Endodermal cell (in vitro differentiated cells): ENCODE results near the gene UBE2D3. TPM values are rescaled to one million over a fixed set of nuclear protein-coding genes. Genes with fewer than 3 reads are reported as not detected.

Experiments
- DNase-seq: peaks from one replicate; pipeline ENCODE4 v3.0.0-alpha.2; 2017
- H3K27ac ChIP-seq: 2 replicates; pipeline ENCODE4 v1.5.1; 2013; ENCODE audit warnings: mild to moderate bottlenecking, low read depth, low read length, moderate library complexity
- H3K27me3 ChIP-seq: 2 replicates; pipeline ENCODE4 v1.6.1; 2013; ENCODE audit warnings: mild to moderate bottlenecking, low read length, moderate library complexity; ENCODE audit not compliant: insufficient read depth, control insufficient read depth, poor library complexity, severe bottlenecking
- H3K36me3 ChIP-seq: 2 replicates; pipeline ENCODE4 v1.7.0; 2013; ENCODE audit warnings: mild to moderate bottlenecking, low read length, moderate library complexity; ENCODE audit not compliant: control insufficient read depth, insufficient read depth
- H3K4me1 ChIP-seq: one replicate; pipeline ENCODE4 v1.7.0; 2013; ENCODE audit warnings: low read length; ENCODE audit not compliant: control insufficient read depth, insufficient read depth
- H3K4me3 ChIP-seq: 2 replicates; pipeline ENCODE4 v1.5.1; 2013; ENCODE audit warnings: mild to moderate bottlenecking, low read length, moderate library complexity
- H3K9ac ChIP-seq: 2 replicates; pipeline ENCODE4 v1.6.1; 2013; ENCODE audit warnings: mild to moderate bottlenecking, low read length, moderate library complexity; ENCODE audit not compliant: poor library complexity, severe bottlenecking; ENCODE audit errors: extremely low read depth
- H3K9me3 ChIP-seq: 2 replicates; pipeline ENCODE4 v1.6.1; 2013; ENCODE audit warnings: mild to moderate bottlenecking, low read length, moderate library complexity; ENCODE audit not compliant: control insufficient read depth
- H3K27ac Mint-ChIP-seq: 2 replicates; pipeline ENCODE4 v1.8.0; 2020; ENCODE audit warnings: mixed read lengths
- H3K27me3 Mint-ChIP-seq: 2 replicates; pipeline ENCODE4 v1.8.0; 2021; ENCODE audit warnings: mild to moderate bottlenecking, mixed read lengths; ENCODE audit not compliant: insufficient read depth
- H3K36me3 Mint-ChIP-seq: 2 replicates; pipeline ENCODE4 v1.8.0; 2020; ENCODE audit warnings: low read depth, mixed read lengths
- H3K4me1 Mint-ChIP-seq: 2 replicates; pipeline ENCODE4 v1.8.0; 2020; ENCODE audit warnings: mixed read lengths
- H3K4me3 Mint-ChIP-seq: 2 replicates; pipeline ENCODE4 v1.8.0; 2020; ENCODE audit warnings: mild to moderate bottlenecking, moderate library complexity, mixed read lengths
- H3K9me3 Mint-ChIP-seq: 2 replicates; pipeline ENCODE4 v1.8.0; 2020; ENCODE audit warnings: mild to moderate bottlenecking, mixed read lengths
- CTCF ChIP-seq: fragments of 200-600 bp; sonication (generic); conservative IDR thresholded peaks from 2 replicates; pipeline ENCODE4 v1.5.0; 2021; ENCODE audit warnings: antibody characterized with exemption, mild to moderate bottlenecking
- WGBS, 2 experiments: methylation state at CpG; one replicate each; pipeline versions ENCODE4 v1.1.5 to v1.1.7; 2013; ENCODE audit warnings: missing lambda C conversion rate in 2 of 2, mixed read lengths in 1 of 2; ENCODE audit not compliant: insufficient coverage in 1 of 2, insufficient read length in 1 of 2; 5-methylcytosine and 5-hydroxymethylcytosine counted together
- total RNA-seq, 2 donors: library from RNA; stranded (reverse); fragmentation: NEBNext Ultra II Directional in 1 of 2; extraction: Animal tissue kit (Norgen Biotek cat#: 25700) in 1 of 2; gene quantifications; 2 replicates in 1 of 2; 3 replicates in 1 of 2; pipeline ENCODE4 v1.2.1, GENCODE V29; 2021

The UBE2D3 gene
- total RNA-seq, 2 donors from 2014 or later = 283 to 310 TPM

- no peaks in the 10 kb centered on the region for H3K27me3 Mint-ChIP-seq
- H3K27ac Mint-ChIP-seq = no peak overlapping the region
- no peaks in the 10 kb centered on the region for H3K9me3 Mint-ChIP-seq
- H3K9ac ChIP-seq = no peak overlapping the region
- H3K4me1 ChIP-seq = no peaks in the 10 kb centered on the region
- no peaks in the 10 kb centered on the region for H3K36me3 ChIP-seq
- no peak for TF ChIP-seq CTCF
- H3K36me3 Mint-ChIP-seq = no peaks in the 10 kb centered on the region
- H3K27me3 ChIP-seq = no peaks in the 10 kb centered on the region
- H3K4me3 ChIP-seq = peak overlapping the region; percentile 92
- no peak overlapping the region for H3K27ac ChIP-seq
- H3K9me3 ChIP-seq = no peaks in the 10 kb centered on the region
- peaks cover 19% of the 10 kb centered on the region for H3K4me1 Mint-ChIP-seq
- WGBS, 2 experiments = 91 to 94% methylated on average over 14 of the region's 14 CpGs
- DNase-seq = peak; percentile 27
- H3K4me3 Mint-ChIP-seq = peak overlapping the region; percentile 83
Measured at GRCh38 chr4:102761906-102762305, 65.4 kb downstream of the UBE2D3 start.

GRCh38 chr4:102761296-102761701, 66.1 kb downstream of the UBE2D3 start:
- H3K27ac ChIP-seq = no peak overlapping the region
- 0 to 9% methylated on average over 2 to 15 of the region's 15 CpGs for WGBS, 2 experiments
- H3K9ac ChIP-seq = peak overlapping the region; percentile 67
- no peak for DNase-seq
- Mint-ChIP-seq H3K27ac (peak overlapping the region; percentile 94), H3K36me3 (no peaks in the 10 kb centered on the region), H3K4me1 (peaks cover 19% of the 10 kb centered on the region), H3K4me3 (peak overlapping the region; percentile 83), H3K27me3 (no peaks in the 10 kb centered on the region), H3K9me3 (no peaks in the 10 kb centered on the region)
- no peak for TF ChIP-seq CTCF
- no peaks in the 10 kb centered on the region for H3K27me3 ChIP-seq
- H3K4me1 ChIP-seq = no peaks in the 10 kb centered on the region
- H3K9me3 ChIP-seq = no peaks in the 10 kb centered on the region
- no peaks in the 10 kb centered on the region for H3K36me3 ChIP-seq
- H3K4me3 ChIP-seq = peak overlapping the region; percentile 92

GRCh38 chr4:102760645-102761295, 66.6 kb downstream of the UBE2D3 start, which contains the start of gene MANBA:
Gene MANBA (minus strand): TSS chr4:102760968. CDS start chr4:102760894, 74 bp downstream.
- Mint-ChIP-seq H3K27me3 (no peaks in the 10 kb centered on the region), H3K9me3 (no peaks in the 10 kb centered on the region), H3K4me3 (peak within 1 kb of the TSS; percentile 83), H3K27ac (peak within 1 kb of the TSS; percentile 96), H3K36me3 (no peaks in the 10 kb centered on the region), H3K4me1 (peaks cover 19% of the 10 kb centered on the region)
- Histone ChIP-seq H3K9ac (peak within 1 kb of the TSS; percentile 67), H3K9me3 (no peaks in the 10 kb centered on the region), H3K27me3 (no peaks in the 10 kb centered on the region), H3K36me3 (no peaks in the 10 kb centered on the region), H3K4me3 (peak within 1 kb of the TSS; percentile 92), H3K4me1 (no peaks in the 10 kb centered on the region), H3K27ac (no peak within 1 kb of the TSS)
- TF ChIP-seq CTCF = peak; percentile 27
- peak; percentile 95 for DNase-seq
- 0 to 1% methylated on average over 21 to 60 of the region's 60 CpGs for WGBS, 2 experiments
